HEK293 (cell line): ENCODE data around the gene TMEM259.

Source experiments
- HOXA7 ChIP-seq: sonication (generic); formaldehyde crosslinking; IDR thresholded peaks from 2 replicates; pipeline ENCODE4 v1.8.1; 2022; ENCODE audit warnings: missing genetic modification reagents, borderline replicate concordance
- ZNF623 ChIP-seq: fragments of 450-650 bp; formaldehyde crosslinking; IDR thresholded peaks from 2 replicates; pipeline ENCODE4 v1.5.1; 2016; ENCODE audit warnings: missing biosample characterization, missing genetic modification characterization

DNA sequence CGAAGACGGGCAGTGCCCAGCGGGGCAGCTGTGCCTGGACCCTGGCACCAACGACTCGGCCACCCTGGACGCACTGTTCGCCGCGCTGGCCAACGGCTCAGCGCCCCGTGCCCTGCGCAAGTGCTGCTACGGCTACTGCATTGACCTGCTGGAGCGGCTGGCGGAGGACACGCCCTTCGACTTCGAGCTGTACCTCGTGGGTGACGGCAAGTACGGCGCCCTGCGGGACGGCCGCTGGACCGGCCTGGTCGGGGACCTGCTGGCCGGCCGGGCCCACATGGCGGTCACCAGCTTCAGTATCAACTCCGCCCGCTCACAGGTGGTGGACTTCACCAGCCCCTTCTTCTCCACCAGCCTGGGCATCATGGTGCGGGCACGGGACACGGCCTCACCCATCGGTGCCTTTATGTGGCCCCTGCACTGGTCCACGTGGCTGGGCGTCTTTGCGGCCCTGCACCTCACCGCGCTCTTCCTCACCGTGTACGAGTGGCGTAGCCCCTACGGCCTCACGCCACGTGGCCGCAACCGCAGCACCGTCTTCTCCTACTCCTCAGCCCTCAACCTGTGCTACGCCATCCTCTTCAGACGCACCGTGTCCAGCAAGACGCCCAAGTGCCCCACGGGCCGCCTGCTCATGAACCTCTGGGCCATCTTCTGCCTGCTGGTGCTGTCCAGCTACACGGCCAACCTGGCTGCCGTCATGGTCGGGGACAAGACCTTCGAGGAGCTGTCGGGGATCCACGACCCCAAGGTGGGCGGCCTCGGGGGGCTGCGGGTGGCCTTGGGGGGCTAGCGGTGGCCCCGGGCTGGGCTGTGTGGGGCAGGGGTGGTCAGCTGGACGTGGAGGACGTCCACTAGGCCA is 15.9 kb downstream of the TMEM259 start:
- TF ChIP-seq ZNF623 (tag by site-specific recombination) (no peak), HOXA7 (no peak)
